Coronary artery (tissue), 2 donors: Measurements from ENCODE around the gene OR2H1.

Experiments
- DNase-seq: peaks from one replicate; pipeline ENCODE4 v3.0.0-alpha.2; 2017; ENCODE audit warnings: low spot score
- H3K27ac ChIP-seq, 2 donors: fragments of 200-600 bp; sonication (generic); one replicate each; pipeline ENCODE4 v1.5.1; 2016 to 2019
- H3K4me3 ChIP-seq: fragments of 200-600 bp; sonication (generic); 2 replicates; pipeline ENCODE4 v1.5.1; 2016; ENCODE audit warnings: mild to moderate bottlenecking, moderate library complexity
- TF ChIP-seq, protein P1 (sequence below): fragments of 200-600 bp; sonication (generic); IDR thresholded peaks from one replicate; pipeline ENCODE4 v1.5.1; 2019; ENCODE audit warnings: antibody characterized with exemption

OR2H1 gene

DNA sequence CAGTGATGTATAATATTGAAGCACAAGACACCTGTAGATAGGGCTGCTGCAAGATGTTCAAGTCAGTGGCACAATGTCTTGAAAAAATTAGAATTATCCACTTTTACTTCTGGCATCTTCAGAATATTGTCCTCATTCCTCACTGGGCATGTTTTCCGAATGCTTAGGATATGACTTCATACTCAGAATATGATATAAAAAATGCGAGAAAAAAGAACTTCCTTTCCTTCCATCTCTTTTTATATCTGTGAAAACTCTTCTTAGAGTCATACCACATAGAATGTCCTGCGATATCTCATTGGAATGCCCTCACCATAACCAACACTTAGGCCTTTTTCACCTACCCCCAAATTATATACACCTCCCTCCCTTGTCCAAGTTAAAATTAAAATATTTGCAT lies 26.2 kb downstream of the OR2H1 start:
- no peak overlapping the region for H3K27ac ChIP-seq
- TF ChIP-seq, protein P1, sequence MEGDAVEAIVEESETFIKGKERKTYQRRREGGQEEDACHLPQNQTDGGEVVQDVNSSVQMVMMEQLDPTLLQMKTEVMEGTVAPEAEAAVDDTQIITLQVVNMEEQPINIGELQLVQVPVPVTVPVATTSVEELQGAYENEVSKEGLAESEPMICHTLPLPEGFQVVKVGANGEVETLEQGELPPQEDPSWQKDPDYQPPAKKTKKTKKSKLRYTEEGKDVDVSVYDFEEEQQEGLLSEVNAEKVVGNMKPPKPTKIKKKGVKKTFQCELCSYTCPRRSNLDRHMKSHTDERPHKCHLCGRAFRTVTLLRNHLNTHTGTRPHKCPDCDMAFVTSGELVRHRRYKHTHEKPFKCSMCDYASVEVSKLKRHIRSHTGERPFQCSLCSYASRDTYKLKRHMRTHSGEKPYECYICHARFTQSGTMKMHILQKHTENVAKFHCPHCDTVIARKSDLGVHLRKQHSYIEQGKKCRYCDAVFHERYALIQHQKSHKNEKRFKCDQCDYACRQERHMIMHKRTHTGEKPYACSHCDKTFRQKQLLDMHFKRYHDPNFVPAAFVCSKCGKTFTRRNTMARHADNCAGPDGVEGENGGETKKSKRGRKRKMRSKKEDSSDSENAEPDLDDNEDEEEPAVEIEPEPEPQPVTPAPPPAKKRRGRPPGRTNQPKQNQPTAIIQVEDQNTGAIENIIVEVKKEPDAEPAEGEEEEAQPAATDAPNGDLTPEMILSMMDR, result no peak
- H3K4me3 ChIP-seq, result no peak overlapping the region
- DNase-seq, result no peak

DNA sequence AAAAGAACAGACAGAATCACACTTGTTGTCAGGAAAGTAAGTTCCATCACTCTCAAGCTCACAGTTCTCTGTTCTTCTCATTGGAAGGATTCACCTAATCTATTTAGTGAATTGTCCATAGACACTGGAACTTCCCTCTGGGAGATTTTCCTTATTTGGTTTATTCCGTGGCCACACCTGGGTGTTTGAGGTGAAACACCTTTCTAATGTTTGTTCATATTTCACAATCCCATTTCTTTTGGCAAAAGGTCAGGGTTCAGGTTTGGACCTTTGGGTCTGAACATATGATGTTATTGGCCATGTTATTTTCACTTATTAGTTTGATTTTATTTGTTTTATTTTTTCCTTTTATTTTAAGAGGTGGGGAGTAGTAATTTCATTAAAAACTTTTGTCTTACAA lies 26.8 kb downstream of the OR2H1 start:
- no peak overlapping the region for H3K27ac ChIP-seq
- TF ChIP-seq, protein P1, result no peak
- H3K4me3 ChIP-seq, result no peak overlapping the region
- no peak for DNase-seq

DNA sequence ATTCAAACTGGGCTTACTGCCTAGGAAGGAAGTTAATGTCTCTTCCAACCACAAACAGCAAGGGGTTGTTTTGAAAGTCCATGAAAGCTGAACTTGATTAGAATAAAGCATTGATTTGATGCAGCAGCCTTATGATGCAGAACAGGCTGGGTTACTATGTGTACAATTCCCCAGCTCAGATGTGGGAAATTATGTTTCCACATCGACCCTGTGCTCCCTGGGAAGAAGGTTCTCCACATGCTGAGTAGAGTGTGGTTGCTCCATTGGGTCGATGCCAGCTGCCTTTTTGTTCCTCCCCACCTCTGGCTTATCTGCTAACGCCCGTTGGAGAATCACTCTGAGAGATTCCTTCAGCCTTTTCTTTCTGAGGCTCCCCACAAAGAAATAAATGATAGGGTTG lies 29.6 kb downstream of the OR2H1 start:
- DNase-seq, result no peak
- Histone ChIP-seq H3K27ac (no peak overlapping the region), H3K4me3 (no peak overlapping the region)
- TF ChIP-seq, protein P1, result no peak

DNA sequence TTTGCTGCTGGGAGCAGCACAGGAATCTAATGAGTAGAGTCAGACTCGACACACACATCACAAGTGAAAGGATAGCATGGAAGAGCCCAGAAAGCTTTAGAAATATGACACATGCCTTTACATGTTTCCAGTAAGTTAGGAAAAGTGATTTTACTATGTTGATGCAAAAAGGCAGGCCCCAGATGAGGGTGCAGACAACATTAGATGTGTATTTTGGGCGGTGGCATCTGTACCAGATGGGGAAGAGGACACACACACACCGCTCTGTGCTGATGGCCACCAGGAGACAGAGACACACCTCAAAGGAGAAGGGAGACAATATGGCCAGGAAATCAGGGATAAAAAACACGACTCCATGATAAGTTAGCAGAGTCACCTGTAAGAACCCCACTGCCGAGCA lies 30.2 kb downstream of the OR2H1 start:
- no peak for DNase-seq
- TF ChIP-seq, protein P1, result no peak

DNA sequence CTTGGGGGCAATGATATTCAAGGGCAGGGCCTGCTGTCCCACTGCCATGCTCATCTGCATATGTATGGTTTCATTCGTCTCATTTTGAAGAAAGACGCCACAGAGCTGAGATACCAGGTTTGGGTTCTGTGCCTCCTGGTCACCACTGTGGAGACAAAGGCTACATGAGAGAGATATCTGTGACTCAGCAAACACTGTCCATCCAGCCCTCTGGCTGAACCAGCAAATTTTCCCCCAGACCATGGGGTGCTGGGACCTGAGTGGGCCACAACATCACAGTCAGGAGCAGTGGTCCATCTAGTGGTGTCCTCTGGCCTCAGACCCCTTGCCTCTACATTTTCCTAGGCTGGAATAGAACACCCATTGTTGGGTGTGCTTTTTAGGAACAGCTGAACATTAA lies 30.7 kb downstream of the OR2H1 start, which contains the start of gene MAS1L:
TSS of gene MAS1L (minus strand) at position 297 of the 400 bp plus-strand sequence. CDS start at position 243, 54 bp downstream.
- DNase-seq, result no peak
- TF ChIP-seq, protein P1, result no peak
- no peak within 1 kb of the TSS for H3K27ac ChIP-seq
- no peak within 1 kb of the TSS for H3K4me3 ChIP-seq

More for the DNA sequence above, 30.2 kb downstream of the OR2H1 start:
- no peak overlapping the region for H3K4me3 ChIP-seq
- no peak overlapping the region for H3K27ac ChIP-seq

DNA sequence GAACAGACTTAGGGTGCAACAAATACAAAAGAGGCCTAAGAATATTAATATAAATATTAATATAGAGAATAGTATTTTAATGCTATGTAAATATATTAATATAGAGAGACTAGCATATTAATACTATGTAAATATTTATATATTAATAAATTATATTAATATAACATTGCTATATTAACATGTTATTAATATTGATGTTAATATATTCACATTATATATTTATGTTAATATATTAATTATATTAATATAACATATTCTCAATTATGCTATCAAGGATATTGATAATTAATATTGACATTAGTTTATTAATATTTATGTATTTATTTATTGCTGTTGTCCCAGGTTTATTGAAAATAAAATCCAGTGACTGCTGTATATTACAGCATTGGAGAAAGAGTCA lies 31.9 kb downstream of the OR2H1 start:
- Histone ChIP-seq H3K4me3 (no peak overlapping the region), H3K27ac (no peak overlapping the region)
- TF ChIP-seq, protein P1, result no peak
- no peak for DNase-seq

DNA sequence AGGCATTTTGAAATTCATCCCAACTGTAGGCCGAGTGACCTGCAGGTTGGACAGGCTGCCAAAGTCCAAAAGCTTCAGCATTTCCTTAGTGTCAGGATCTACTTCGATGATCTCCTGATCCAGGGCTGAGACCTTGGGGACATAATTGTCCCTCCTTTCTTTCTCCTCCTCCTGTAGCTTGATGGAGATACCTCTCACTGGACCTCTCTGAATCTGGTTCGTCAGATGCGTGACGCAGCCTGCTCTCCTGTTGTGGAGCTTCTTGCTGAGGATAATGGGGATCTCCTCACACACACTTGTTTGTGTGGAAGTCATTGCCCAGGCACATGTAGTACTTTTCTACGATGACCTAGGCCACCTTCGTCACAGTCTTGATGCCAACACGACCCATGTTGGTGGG lies 32.3 kb downstream of the OR2H1 start:
- Histone ChIP-seq H3K27ac (no peak overlapping the region), H3K4me3 (no peak overlapping the region)
- no peak for DNase-seq
- TF ChIP-seq, protein P1, result no peak
